Measurements from ENCODE around the gene P4HA3. TPM values are rescaled to one million over a fixed set of nuclear protein-coding genes. Genes with fewer than 3 reads are reported as not detected.

The P4HA3 gene
- total RNA-seq, 1 experiment from 2014 or later, result 0.91 TPM

GRCh38 chr11:74237541-74237940, 73.9 kb downstream of the P4HA3 start:
- H2AFZ ChIP-seq (ENCODE audit: low read depth, low read length, poor library complexity, severe bottlenecking), result no peak overlapping the region
- H3K9me3 ChIP-seq (ENCODE audit: control insufficient read depth in 1 of 2, insufficient read depth in 1 of 2, low read depth in 1 of 2, low read length in 2 of 2), result no peaks in the 10 kb centered on the region
- TF ChIP-seq CBX3 (IDR thresholded peaks at IDR 0.05; ENCODE audit: low read depth) (no peak), CTCF (IDR thresholded peaks at IDR 0.05 in 2 of 3, conservative IDR thresholded peaks at IDR 0.05 in 1 of 3; ENCODE audit: borderline replicate concordance in 1 of 3, insufficient read depth in 1 of 3, low read depth in 2 of 3, low read length in 2 of 3) (no peak), MAX (IDR thresholded peaks at IDR 0.05) (no peak), FOSL1 (IDR thresholded peaks at IDR 0.05; ENCODE audit: low read depth) (no peak), TCF7L2 (IDR thresholded peaks at IDR 0.05; ENCODE audit: borderline replicate concordance, extremely low read depth, insufficient read depth, insufficient read length) (no peak), POLR2A (IDR thresholded peaks at IDR 0.05; ENCODE audit: borderline replicate concordance, extremely low read depth, insufficient read depth, insufficient read length) (no peak), SRF (IDR thresholded peaks at IDR 0.05; ENCODE audit: low read depth) (no peak), SIN3A (IDR thresholded peaks at IDR 0.05; ENCODE audit: low read depth) (no peak), YY1 (IDR thresholded peaks at IDR 0.05; ENCODE audit: extremely low read depth, insufficient replicate concordance, low read depth, low read length) (no peak), REST (IDR thresholded peaks at IDR 0.05; ENCODE audit: low read depth) (no peak), ATF3 (IDR thresholded peaks at IDR 0.05) (no peak), EZH2phosphoT487 (IDR thresholded peaks at IDR 0.05; ENCODE audit: borderline replicate concordance) (no peak), ZFX (IDR thresholded peaks at IDR 0.05) (no peak), ZNF274 (IDR thresholded peaks at IDR 0.05; ENCODE audit: low read depth, low read length) (no peak), EZH2 (IDR thresholded peaks at IDR 0.05) (no peak), ZBTB33 (IDR thresholded peaks at IDR 0.05; ENCODE audit: extremely low read depth, insufficient replicate concordance, low read length) (no peak), JUND (IDR thresholded peaks at IDR 0.05) (no peak), ELF1 (IDR thresholded peaks at IDR 0.05; ENCODE audit: borderline replicate concordance, low read depth) (no peak), RAD21 (IDR thresholded peaks at IDR 0.05; ENCODE audit: low read depth) (no peak)
- intact Hi-C loops (cut with micrococcal nuclease), result no loop called here
- no peaks in the 10 kb centered on the region for H3K27me3 ChIP-seq (ENCODE audit: insufficient read depth, low read length)
- DNase-seq (ENCODE audit: low read depth, low spot score), result no peak
- no peaks in the 10 kb centered on the region for H4K20me1 ChIP-seq (ENCODE audit: insufficient read depth)
- H3K36me3 ChIP-seq (ENCODE audit: control insufficient read depth in 1 of 2, insufficient read depth in 2 of 2, low read length in 2 of 2), result peaks cover 21 to 41% of the 10 kb centered on the region in 2 experiments
- POLR2A ChIA-PET, result no interaction called here
- no peak for ATAC-seq
- no peaks in the 10 kb centered on the region for H3K9me2 ChIP-seq (ENCODE audit: insufficient read depth)
- RAD21 ChIA-PET (ENCODE audit: low non-redundant PET in 1 of 2, low total read pairs in 2 of 2, uncharacterized antibody in 2 of 2, unreplicated experiment in 2 of 2), result no interaction called here
- H3K4me3 ChIP-seq (replicated peaks in 1 of 2; ENCODE audit: low read depth in 1 of 2, low read length in 2 of 2), result no peak overlapping the region
- no peak overlapping the region for H3K4me2 ChIP-seq (ENCODE audit: low read length)
- no peaks in the 10 kb centered on the region; the same call in 1 of the 2 replicates for H3K79me2 ChIP-seq (ENCODE audit: insufficient read depth, low read length)
- BruUV-seq (replicated peaks), result no TSS peak
- CTCF ChIA-PET, result no interaction called here
- H3K4me1 ChIP-seq (ENCODE audit: control insufficient read depth in 1 of 2, insufficient read depth in 2 of 2, low read length in 2 of 2), result no peaks in the 10 kb centered on the region
- no peak overlapping the region for H3K27ac ChIP-seq (ENCODE audit: low read depth, low read length)
- H3K9ac ChIP-seq (ENCODE audit: low read length), result no peak overlapping the region
